Tibial nerve (tissue), 4 donors: Measurements from ENCODE around the gene NKD2. TPM values are rescaled to one million over a fixed set of nuclear protein-coding genes. Genes with fewer than 3 reads are reported as not detected.

Experiments
- DNase-seq, 2 donors: peaks; one replicate each; pipeline ENCODE4 v3.0.0-alpha.2; 2019; ENCODE audit warnings: low spot score in 2 of 2
- H3K27ac ChIP-seq, 4 donors: fragments of 200-600 bp; sonication (generic) in 3 of 4; one replicate each; pipeline ENCODE4 v1.5.1; 2017 to 2019; ENCODE audit warnings: mild to moderate bottlenecking in 1 of 4
- H3K27me3 ChIP-seq, 2 donors: fragments of 200-600 bp; sonication (generic) in 1 of 2; one replicate each; pipeline versions ENCODE4 v1.5.1 to v1.6.0; 2017 to 2019
- H3K36me3 ChIP-seq, 3 donors: fragments of 200-600 bp; sonication (generic); one replicate each; pipeline ENCODE4 v1.5.1; 2018 to 2019
- H3K4me1 ChIP-seq, 4 donors: fragments of 200-600 bp; sonication (generic) in 3 of 4; one replicate each; pipeline ENCODE4 v1.5.1; 2017 to 2019
- H3K4me3 ChIP-seq, 4 donors: fragments of 200-600 bp; sonication (generic) in 3 of 4; one replicate each; pipeline ENCODE4 v1.5.1; 2017 to 2019; ENCODE audit warnings: mild to moderate bottlenecking in 1 of 4, moderate library complexity in 1 of 4
- H3K9me3 ChIP-seq, 4 donors: fragments of 200-600 bp; sonication (generic) in 3 of 4; one replicate each; pipeline ENCODE4 v1.5.1; 2017 to 2019
- EP300 ChIP-seq, 2 donors: sonication (generic); formaldehyde crosslinking; IDR thresholded peaks; one replicate each; pipeline ENCODE4 v1.6.1; 2017; ENCODE audit warnings: antibody characterized with exemption in 2 of 2, mild to moderate bottlenecking in 1 of 2
- POLR2A ChIP-seq, 2 donors: fragments of 450-650 bp; IDR thresholded peaks; one replicate each; pipeline ENCODE4 v1.6.1; 2017; ENCODE audit warnings: antibody characterized with exemption in 2 of 2, mild to moderate bottlenecking in 2 of 2, moderate library complexity in 2 of 2
- WGBS, 2 donors: methylation state at CpG; one replicate each; pipeline ENCODE4 v1.1.5; 2018; 5-methylcytosine and 5-hydroxymethylcytosine counted together
- total RNA-seq, 4 donors: library from RNA; depleted of rRNA; stranded (reverse); fragments of >200 nt; gene quantifications; one replicate each; pipeline ENCODE4 v1.1.0, GENCODE V29; 2016
- TF ChIP-seq, protein P1 (sequence below), 5 experiments: fragments of 200-600 bp in 3 of 5; fragments of 450-650 bp in 2 of 5; sonication (generic) in 3 of 5; IDR thresholded peaks; one replicate each; pipeline ENCODE4 v1.5.1; 2016 to 2019; ENCODE audit warnings: antibody characterized with exemption in 5 of 5, mild to moderate bottlenecking in 3 of 5, moderate library complexity in 2 of 5

NKD2 gene
- total RNA-seq, 4 donors from 2014 or later, result 0.60 to 4.7 TPM; not detected in 2

GRCh38 chr5:1062761-1063568 lies 54.4 kb downstream of the NKD2 start:
- no peak for DNase-seq
- no peaks in the 10 kb centered on the region for H3K9me3 ChIP-seq
- H3K36me3 ChIP-seq, result peaks cover 0 to 88% (median 0%) of the 10 kb centered on the region in 3 donors
- no peaks in the 10 kb centered on the region for H3K27me3 ChIP-seq
- H3K4me3 ChIP-seq, result no peak overlapping the region
- no peak for TF ChIP-seq POLR2A (IDR thresholded peaks at IDR 0.05)
- TF ChIP-seq, protein P1, sequence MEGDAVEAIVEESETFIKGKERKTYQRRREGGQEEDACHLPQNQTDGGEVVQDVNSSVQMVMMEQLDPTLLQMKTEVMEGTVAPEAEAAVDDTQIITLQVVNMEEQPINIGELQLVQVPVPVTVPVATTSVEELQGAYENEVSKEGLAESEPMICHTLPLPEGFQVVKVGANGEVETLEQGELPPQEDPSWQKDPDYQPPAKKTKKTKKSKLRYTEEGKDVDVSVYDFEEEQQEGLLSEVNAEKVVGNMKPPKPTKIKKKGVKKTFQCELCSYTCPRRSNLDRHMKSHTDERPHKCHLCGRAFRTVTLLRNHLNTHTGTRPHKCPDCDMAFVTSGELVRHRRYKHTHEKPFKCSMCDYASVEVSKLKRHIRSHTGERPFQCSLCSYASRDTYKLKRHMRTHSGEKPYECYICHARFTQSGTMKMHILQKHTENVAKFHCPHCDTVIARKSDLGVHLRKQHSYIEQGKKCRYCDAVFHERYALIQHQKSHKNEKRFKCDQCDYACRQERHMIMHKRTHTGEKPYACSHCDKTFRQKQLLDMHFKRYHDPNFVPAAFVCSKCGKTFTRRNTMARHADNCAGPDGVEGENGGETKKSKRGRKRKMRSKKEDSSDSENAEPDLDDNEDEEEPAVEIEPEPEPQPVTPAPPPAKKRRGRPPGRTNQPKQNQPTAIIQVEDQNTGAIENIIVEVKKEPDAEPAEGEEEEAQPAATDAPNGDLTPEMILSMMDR (IDR thresholded peaks at IDR 0.05), result no peak
- no peak for TF ChIP-seq EP300 (IDR thresholded peaks at IDR 0.05)
- 93% methylated on average over 23 of the region's 36 CpGs for whole genome bisulfite sequencing, 2 donors
- no peak overlapping the region for H3K27ac ChIP-seq
- H3K4me1 ChIP-seq, result no peaks in the 10 kb centered on the region

GRCh38 chr5:1063661-1064382 lies 55.2 kb downstream of the NKD2 start:
- H3K27ac ChIP-seq, result no peak overlapping the region
- H3K4me1 ChIP-seq, result no peaks in the 10 kb centered on the region
- DNase-seq, result no peak
- 89 to 93% methylated on average over 32 to 35 of the region's 56 CpGs for WGBS, 2 donors
- no peak for TF ChIP-seq EP300 (IDR thresholded peaks at IDR 0.05)
- TF ChIP-seq POLR2A (IDR thresholded peaks at IDR 0.05), result no peak
- TF ChIP-seq, protein P1 (IDR thresholded peaks at IDR 0.05), result no peak
- no peak overlapping the region for H3K4me3 ChIP-seq
- no peaks in the 10 kb centered on the region for H3K27me3 ChIP-seq
- H3K9me3 ChIP-seq, result no peaks in the 10 kb centered on the region
- peaks cover 0 to 86% (median 0%) of the 10 kb centered on the region in 3 donors for H3K36me3 ChIP-seq

DNA sequence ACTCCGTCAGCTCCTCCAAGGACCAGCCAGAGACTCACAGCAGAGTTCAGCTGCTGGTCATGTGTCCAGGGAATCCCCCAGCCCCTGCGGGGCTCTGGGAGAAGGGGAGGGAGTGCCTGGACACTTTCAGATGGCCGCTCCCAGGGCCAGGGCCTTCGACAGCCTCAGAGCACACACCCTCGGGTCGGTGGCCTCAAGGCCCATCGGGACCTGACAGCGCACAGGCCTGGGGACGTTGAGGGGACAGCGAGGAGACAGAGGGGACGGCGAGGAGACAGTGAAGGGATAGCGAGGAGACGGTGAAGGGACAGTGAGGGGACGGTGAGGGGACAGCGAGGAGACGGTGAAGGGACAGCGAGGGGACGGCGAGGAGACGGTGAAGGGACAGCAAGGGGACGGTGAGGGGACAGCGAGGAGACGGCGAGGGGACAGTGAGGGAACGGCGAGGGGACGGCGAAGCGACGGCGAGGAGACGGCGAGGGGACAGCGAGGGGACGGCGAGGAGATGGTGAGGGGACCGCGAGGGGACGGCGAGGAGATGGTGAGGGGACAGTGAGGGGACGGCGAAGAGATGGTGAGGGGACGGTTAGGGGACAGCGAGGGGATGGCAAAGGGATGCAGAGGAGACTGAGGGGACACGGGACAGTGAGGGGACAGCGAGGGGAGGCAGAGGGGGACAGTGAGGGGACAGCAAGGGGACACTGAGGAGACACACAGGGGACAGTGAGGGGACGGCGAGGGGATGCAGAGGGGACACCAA lies 56.0 kb downstream of the NKD2 start:
- Histone ChIP-seq H3K9me3 (no peaks in the 10 kb centered on the region), H3K4me1 (no peaks in the 10 kb centered on the region), H3K27me3 (no peaks in the 10 kb centered on the region), H3K36me3 (peaks cover 0 to 86% (median 0%) of the 10 kb centered on the region in 3 donors), H3K27ac (no peak overlapping the region), H3K4me3 (no peak overlapping the region)
- DNase-seq, result no peak
- TF ChIP-seq EP300 (IDR thresholded peaks at IDR 0.05) (no peak), POLR2A (IDR thresholded peaks at IDR 0.05) (no peak)
- TF ChIP-seq, protein P1 (IDR thresholded peaks at IDR 0.05), result no peak
- WGBS, 2 donors, result 85 to 86% methylated on average over 49 of the region's 49 CpGs

- 85 to 93% methylated on average over 20 to 26 of the region's 26 CpGs for WGBS, 2 donors
- Histone ChIP-seq H3K36me3 (peaks cover 0 to 81% (median 0%) of the 10 kb centered on the region in 3 donors), H3K27ac (no peak overlapping the region), H3K4me3 (no peak overlapping the region), H3K27me3 (no peaks in the 10 kb centered on the region), H3K4me1 (no peaks in the 10 kb centered on the region), H3K9me3 (no peaks in the 10 kb centered on the region)
- TF ChIP-seq, protein P1 (IDR thresholded peaks at IDR 0.05), result no peak
- TF ChIP-seq POLR2A (IDR thresholded peaks at IDR 0.05) (no peak), EP300 (IDR thresholded peaks at IDR 0.05) (no peak)
- no peak for DNase-seq
Observed at GRCh38 chr5:1065143-1065750, 56.6 kb downstream of the NKD2 start.
